GM12873 (cell line): ENCODE measurements around the gene ZSWIM2.

Source experiments
- CTCF ChIP-seq: IDR thresholded peaks from 2 replicates; pipeline ENCODE4 v1.5.1; 2012; ENCODE audit warnings: low read depth, mild to moderate bottlenecking, moderate library complexity, low read length, control low read depth; ENCODE audit not compliant: insufficient read depth; ENCODE audit errors: missing control alignments

Gene ZSWIM2

DNA sequence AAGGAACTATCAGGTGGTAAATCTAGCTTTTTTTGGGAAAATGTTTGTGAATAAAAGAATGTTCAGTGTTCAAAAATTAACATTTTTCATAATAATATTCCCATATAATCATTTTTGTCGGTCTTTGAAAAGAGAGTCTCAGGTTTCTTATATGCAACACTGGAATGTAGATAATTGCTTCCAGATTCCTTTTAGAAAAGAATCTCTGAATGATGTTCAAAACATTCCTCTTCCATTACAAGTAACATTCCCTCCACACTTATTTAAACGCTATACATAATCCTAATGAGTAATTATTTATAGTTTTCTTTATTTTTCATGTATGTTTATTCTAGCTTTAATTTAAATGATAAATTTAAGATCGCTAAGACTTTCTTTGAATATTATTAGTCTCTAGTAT is 7.0 kb downstream of the ZSWIM2 start:
- TF ChIP-seq CTCF: no peak

DNA sequence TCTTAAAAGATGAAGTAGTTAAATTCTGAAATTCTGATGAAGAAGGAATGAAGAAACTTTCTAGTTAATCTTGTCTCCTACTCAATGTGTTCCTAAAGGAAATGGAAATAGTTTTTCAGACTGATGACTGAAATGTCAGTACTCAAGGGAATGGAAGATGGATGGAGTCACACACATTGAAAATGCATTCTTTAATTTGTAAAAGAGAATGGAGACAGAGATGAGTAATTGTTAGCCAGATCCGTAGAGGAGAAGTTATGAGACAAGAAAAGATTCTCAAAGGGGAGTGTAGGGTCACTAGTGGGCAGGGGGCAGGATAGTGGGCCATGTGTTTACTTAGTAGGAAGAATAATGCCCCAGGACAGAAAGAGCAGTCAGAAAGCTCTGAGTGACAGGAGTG is 13.3 kb downstream of the ZSWIM2 start:
- TF ChIP-seq CTCF: no peak

- TF ChIP-seq CTCF: no peak
Observed at GRCh38 chr2:186827862-186828492, 21.0 kb downstream of the ZSWIM2 start.

DNA sequence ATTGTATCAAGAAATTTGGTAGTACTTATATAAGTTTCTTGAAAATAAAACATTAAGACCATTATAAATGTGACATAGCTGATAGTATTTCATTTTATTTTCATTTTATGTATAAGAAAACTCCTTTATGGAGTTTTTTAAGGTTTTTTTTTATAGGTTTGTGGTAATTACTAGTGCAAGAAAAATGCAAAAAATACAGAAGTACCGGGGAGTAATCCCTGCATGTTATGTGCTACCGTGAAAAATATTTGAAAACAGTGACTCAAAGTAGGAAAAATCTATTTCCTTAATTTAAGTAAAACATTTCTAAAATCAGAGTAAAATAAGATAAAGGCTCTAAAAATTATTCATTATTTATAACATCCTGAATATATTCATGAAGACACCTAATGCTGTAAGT is 21.6 kb downstream of the ZSWIM2 start:
- TF ChIP-seq CTCF: no peak

DNA sequence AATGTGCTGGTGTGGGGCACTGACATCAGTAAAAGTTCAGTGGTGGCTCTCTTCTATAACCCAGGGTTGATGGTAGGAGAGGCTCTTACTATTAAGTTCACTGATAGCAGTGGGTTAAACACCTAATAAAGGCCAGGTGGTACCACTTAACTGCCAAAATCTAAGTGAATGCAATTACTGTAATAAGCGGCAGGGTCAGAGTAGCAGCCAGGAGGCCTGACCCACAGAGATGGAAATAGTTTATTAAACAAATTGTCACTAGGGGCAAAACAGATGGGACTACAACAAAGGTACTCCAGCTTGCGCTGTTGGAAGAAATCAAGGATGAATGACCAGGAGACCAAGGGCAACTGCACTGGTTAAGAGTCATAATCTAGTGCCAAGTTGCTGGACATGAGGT is 26.6 kb downstream of the ZSWIM2 start:
- no peak for TF ChIP-seq CTCF

- no peak for TF ChIP-seq CTCF
Observed at GRCh38 chr2:186820303-186820702, 28.7 kb downstream of the ZSWIM2 start.

DNA sequence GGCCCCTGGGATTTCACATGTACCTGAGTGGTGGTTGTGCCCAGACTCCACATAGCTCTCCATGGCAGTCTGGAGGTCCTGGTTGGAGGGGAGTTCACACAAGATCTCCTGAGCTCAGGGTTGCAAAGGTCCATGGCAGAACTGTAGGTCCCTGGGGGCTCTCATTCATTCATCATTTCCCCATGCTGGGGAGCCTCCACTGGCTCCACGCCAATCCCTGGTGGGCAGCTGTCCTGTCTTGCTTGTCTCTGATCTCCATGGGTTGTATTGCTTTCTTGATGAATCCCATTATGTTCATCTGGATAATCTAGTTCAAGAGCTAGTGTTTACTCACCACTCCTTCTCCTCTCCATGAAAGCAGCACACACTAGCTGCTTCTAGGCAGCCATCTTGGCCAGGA is 42.4 kb downstream of the ZSWIM2 start:
- TF ChIP-seq CTCF: no peak
